ENCODE measurements around the gene MYL11.

The MYL11 gene

DNA sequence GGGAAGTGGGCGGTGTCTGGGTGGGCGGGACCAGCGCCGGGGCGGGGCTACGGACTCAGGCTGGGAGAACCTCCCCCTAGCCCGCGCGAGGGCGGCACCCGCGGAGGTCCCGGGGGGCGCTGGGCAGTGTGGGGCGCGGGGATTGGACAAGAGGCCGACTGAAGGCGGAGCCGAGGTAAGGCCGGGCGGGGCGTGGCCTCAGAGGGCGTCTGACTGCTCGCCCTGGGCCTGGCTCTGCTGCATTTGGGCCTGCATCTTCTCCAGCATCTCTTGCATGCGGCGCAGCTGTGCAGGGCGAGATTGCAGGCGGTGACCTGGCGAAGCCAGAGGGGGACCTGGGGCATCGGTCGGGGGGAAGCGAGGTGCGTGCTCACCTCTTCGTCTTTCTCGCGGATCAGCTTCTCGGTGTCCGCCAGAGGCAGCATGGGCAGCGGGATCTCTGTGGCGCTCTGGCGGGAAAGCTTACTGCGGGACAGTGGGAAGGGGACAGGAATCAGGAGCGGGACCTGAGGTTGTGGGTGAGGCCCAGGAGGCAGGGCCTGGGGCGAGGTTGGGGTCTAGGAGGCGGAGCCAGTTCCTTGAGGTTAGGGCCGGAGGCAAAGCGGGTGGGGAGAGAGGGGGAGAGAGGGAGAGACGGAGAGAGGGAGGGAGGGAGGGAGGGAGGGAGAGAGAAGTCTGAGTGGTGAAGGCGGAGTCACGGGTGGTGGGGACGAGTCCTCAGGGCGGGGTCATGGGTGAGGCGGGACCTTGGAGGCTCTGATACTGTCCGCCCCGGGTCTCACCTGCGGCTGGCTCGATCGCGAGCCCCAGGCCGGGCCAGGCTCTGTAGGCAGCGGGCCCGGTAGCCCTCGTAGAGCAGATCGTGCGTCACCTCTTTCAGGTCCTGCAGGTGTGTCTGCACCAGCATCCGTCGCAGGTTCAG lies 3.9 kb downstream of the MYL11 start:
- peak overlapping the region; percentile 70 for H3K9ac ChIP-seq
- H2AFZ ChIP-seq, result peak overlapping the region; percentile 93
- H3K79me2 ChIP-seq, result no peaks in the 10 kb centered on the region
- no peaks in the 10 kb centered on the region for H3K9me3 ChIP-seq (ENCODE audit: control insufficient read depth, low read length)
- H3K27me3 ChIP-seq (ENCODE audit: control insufficient read depth, insufficient read depth, low read length), result no peaks in the 10 kb centered on the region
- H3K4me2 ChIP-seq (ENCODE audit: low read length), result peak overlapping the region; percentile 100
- no peak for TF ChIP-seq CTCF (IDR thresholded peaks at IDR 0.05)
- H3K36me3 ChIP-seq (ENCODE audit: control insufficient read depth, insufficient read depth, low read length), result no peaks in the 10 kb centered on the region
- peaks cover 4% of the 10 kb centered on the region for H3K4me1 ChIP-seq
- peak overlapping the region; percentile 98 for H3K4me3 ChIP-seq (ENCODE audit: low read depth, low read length)
- H3K27ac ChIP-seq, result peak overlapping the region; percentile 100

GRCh38 chr16:30379158-30379783 lies 4.7 kb downstream of the MYL11 start:
- peak overlapping the region; percentile 98 for H3K4me3 ChIP-seq (ENCODE audit: low read depth, low read length)
- H3K4me2 ChIP-seq (ENCODE audit: low read length), result peak overlapping the region; percentile 85
- H3K79me2 ChIP-seq, result no peaks in the 10 kb centered on the region
- H2AFZ ChIP-seq, result peak overlapping the region; percentile 49
- peak overlapping the region; percentile 100 for H3K27ac ChIP-seq
- peaks cover 4% of the 10 kb centered on the region for H3K4me1 ChIP-seq
- no peaks in the 10 kb centered on the region for H3K36me3 ChIP-seq (ENCODE audit: control insufficient read depth, insufficient read depth, low read length)
- H3K27me3 ChIP-seq (ENCODE audit: control insufficient read depth, insufficient read depth, low read length), result no peaks in the 10 kb centered on the region
- no peaks in the 10 kb centered on the region for H3K9me3 ChIP-seq (ENCODE audit: control insufficient read depth, low read length)
- TF ChIP-seq CTCF (IDR thresholded peaks at IDR 0.05), result no peak
- no peak overlapping the region for H3K9ac ChIP-seq

GRCh38 chr16:30380072-30380802 lies 5.6 kb downstream of the MYL11 start:
- Histone ChIP-seq H3K4me2 (ENCODE audit: low read length) (no peak overlapping the region), H3K27ac (no peak overlapping the region), H3K79me2 (no peaks in the 10 kb centered on the region), H3K36me3 (ENCODE audit: control insufficient read depth, insufficient read depth, low read length) (no peaks in the 10 kb centered on the region), H3K9me3 (ENCODE audit: control insufficient read depth, low read length) (no peaks in the 10 kb centered on the region), H3K9ac (no peak overlapping the region), H2AFZ (no peak overlapping the region), H3K4me3 (ENCODE audit: low read depth, low read length) (no peak overlapping the region), H3K27me3 (ENCODE audit: control insufficient read depth, insufficient read depth, low read length) (no peaks in the 10 kb centered on the region), H3K4me1 (peaks cover 4% of the 10 kb centered on the region)
- TF ChIP-seq CTCF (IDR thresholded peaks at IDR 0.05), result no peak

DNA sequence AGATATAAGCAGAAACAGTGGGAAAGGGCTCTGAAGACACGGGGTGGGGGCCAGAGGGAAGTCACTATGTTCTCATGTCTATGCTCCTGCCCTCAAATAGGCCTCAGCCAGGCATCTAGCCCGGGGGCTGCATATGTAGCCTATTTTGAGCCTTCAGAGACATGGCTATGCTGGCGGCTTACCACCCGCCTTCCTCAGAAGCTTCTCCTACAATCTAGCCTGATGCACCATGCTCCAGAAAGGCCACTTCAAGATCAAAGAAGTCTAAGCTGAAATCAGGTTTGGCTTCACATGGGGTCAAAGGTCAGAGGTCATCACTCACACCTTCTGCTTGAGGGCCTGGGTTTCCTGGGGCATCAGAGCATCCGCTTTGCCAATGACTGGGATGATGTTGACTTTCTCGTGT lies 6.2 kb downstream of the MYL11 start:
- no peak for TF ChIP-seq CTCF (IDR thresholded peaks at IDR 0.05)
- Histone ChIP-seq H3K27ac (no peak overlapping the region), H3K4me3 (ENCODE audit: low read depth, low read length) (no peak overlapping the region), H3K9ac (no peak overlapping the region), H3K4me1 (peaks cover 4% of the 10 kb centered on the region), H3K4me2 (ENCODE audit: low read length) (no peak overlapping the region), H2AFZ (no peak overlapping the region), H3K27me3 (ENCODE audit: control insufficient read depth, insufficient read depth, low read length) (no peaks in the 10 kb centered on the region), H3K79me2 (no peaks in the 10 kb centered on the region), H3K9me3 (ENCODE audit: control insufficient read depth, low read length) (no peaks in the 10 kb centered on the region), H3K36me3 (ENCODE audit: control insufficient read depth, insufficient read depth, low read length) (no peaks in the 10 kb centered on the region)
